ENCODE results near the gene IP6K3.

The IP6K3 gene

DNA sequence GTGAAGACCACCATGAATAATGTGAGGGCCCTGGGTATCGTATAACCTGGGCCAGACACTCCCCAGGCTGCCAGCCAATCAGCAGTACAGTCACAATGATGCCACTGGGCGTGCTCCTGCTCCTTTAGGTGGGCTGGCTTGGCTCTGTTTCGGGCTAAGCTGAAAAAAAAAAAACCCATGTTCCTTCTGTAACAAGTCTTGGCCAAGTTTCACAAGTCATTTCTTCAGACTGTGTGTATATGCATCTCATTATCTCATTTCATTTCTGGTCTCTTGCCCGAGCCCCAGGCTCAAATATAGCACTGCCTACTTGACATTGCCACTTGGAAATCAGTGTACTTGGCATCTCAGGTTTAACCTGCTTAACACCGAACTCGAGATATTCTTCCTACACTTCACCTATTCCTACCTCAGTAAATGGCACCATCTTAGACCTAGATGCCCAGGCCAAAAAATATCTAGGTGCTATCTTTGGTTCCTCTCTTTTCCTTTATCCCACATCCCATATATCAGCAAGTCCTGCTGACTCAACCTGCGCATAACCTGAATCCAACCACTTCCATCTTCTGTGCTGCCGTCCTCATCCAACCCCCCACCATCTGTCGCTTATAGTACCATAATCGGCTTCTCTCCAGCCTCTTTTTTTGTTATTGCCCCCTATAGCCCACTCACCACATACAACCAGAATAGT, 37.0 kb downstream of the IP6K3 start:
- DNase-seq (ENCODE audit: low read depth in 2 of 3, low spot score in 2 of 3) = no peak

GRCh38 chr6:33708516-33709204, 38.0 kb downstream of the IP6K3 start:
- DNase-seq (ENCODE audit: low read depth in 2 of 3, low spot score in 2 of 3) = no peak

DNA sequence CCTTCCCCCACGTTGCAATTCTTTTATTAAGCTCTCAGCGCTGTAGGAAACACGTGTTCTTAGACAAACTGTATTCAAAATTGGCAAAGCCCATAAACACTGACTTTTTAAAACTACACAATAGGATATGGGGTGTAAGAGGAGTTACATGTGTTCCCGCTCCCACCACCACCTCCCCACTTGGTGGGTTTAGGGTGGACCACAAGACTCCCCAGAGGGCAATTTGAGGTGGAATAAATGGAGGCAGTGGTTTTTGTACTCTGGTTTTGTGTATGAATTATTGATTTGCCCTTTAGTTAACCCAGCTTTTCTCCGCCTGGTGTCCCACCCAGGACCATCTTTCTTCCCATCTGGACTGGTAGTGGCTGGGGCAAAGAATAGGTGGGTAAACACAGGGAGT, 38.9 kb downstream of the IP6K3 start:
- DNase-seq (ENCODE audit: low read depth in 2 of 3, low spot score in 2 of 3) = no peak

GRCh38 chr6:33705955-33706725, 40.6 kb downstream of the IP6K3 start:
- no peak for DNase-seq (ENCODE audit: low read depth in 2 of 3, low spot score in 2 of 3)

- no peak for DNase-seq (ENCODE audit: low read depth in 2 of 3, low spot score in 2 of 3)
Observed at GRCh38 chr6:33705268-33705885, 41.3 kb downstream of the IP6K3 start.

DNA sequence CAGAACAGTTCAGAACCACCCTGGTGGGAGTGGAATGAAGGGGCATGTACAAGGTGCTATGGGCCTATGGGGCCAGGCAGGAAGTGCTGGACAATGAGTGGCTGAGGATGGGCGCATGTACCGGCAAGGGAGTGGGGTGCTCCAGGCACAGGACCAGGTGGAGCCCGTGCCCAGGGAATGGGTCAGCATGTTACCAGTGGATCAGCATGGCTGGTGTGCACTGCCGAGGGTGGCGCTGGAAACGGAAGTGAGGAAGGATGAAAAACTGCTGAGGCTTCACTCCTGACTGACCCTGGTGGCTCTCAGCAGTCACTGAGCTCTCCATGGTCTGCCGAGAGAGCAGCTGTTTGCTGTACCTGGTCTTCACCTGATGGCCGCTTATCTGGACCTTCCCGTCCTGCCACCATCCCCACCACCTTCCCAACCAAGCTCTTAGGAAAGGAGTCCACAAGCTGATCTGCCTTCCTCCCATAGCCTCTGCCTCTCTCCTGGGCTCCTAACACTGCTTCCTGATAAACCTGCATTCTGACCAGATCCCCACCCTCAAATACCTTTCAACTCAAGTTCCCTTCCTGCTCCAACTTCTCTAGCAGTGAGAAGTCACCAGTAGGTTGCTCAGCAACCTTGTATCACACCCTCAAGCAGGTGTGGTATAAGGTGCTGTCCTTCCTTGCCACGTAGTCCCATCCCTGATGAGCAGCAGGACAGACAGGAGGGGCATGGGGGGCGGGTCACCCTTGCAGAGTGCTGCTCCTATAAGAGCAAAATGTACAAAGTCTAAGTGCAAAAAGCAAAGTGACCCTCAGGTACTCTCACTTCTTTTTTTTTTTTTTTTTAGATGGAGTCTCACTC, 42.3 kb downstream of the IP6K3 start:
- DNase-seq (ENCODE audit: low read depth in 2 of 3, low spot score in 2 of 3) = no peak

DNA sequence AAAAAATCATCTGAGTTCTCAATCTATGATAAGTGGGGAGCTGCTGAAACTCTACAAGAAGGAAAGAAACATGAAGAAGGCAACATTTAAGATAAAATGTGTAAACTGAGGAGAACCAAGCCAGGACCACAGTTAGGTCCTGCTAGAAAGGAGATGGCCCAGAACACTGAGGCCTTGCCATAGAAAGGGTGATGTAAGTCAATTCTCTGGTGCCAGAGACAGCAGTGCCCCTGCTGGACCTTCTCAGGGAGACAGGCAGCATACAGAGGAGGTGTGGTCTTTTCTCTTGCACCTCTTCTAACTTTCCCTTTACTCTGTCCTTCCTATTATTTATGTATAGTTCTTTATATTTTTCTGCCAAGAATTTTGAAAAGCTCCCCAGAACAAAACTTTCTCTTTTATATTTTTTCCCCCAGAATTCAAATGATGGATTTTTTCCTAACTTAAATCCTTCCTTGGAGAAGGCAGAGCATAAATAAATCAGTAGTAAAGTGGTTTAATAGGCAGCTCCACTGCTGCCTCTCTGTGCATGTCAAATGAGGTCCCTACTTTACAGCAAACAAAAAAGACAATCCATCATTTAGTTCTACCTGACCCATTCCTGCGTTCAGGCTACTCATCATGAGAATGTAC, 44.2 kb downstream of the IP6K3 start:
- DNase-seq (ENCODE audit: low read depth in 2 of 3, low spot score in 2 of 3) = no peak

GRCh38 chr6:33700391-33701050, 46.2 kb downstream of the IP6K3 start:
- DNase-seq (ENCODE audit: low read depth in 2 of 3, low spot score in 2 of 3) = no peak

DNA sequence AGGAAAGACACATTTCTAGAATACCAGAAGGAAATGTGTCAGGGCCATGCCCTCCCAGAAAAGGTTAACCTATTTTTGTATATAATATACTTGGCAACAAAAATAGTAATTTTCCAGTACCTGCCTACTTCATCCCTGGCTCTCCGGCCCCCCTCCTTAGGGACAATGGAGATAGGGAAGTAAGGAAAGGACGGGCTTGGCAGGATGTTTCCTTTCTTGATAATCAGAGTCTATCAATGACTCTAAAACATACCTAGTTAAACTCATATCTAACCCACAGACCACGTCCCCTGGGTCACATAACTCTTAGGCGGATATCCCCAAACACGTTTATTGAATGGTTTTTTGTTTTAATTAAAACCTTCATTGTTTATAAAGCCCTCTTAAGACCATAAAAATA, 47.0 kb downstream of the IP6K3 start:
- DNase-seq (ENCODE audit: low read depth in 2 of 3, low spot score in 2 of 3) = no peak

DNA sequence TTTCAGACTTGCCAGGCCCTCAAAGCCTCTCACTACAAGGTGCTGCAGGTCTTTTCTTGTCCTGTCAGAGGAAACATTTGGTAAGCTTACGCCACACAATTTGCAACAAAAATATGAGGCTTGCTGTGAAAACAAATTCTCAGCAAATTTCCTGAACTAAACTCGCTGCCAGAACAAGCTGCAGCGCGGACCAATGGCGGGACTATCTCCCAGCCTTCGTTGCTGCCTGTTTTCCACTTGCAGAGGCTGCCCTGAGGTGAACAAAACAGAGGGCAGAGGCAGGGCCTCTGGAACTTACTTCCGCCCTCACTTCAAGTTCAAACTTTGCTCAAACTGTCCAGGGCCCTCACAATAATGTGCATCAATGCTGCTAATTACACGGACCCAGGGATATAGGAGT, 47.6 kb downstream of the IP6K3 start:
- no peak for DNase-seq (ENCODE audit: low read depth in 2 of 3, low spot score in 2 of 3)

DNA sequence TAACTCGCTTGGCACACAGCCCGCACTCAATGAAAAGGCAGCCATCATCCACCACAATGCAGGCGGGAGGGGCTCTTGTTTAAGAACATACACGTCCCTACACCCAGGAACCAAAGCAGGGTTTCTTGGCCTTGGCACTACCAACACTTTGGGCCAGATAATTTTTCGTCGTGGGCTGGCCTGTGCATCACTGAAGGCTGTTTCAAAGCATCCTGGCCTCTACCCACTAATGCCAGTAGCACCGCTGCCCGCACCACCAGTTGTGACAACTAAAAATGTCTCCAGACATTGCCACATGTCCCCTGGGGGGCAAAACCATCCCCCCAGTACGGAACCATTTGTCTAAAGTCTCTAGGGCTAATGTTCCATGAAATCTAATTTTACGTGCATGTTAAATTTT, 48.2 kb downstream of the IP6K3 start:
- DNase-seq (ENCODE audit: low read depth in 2 of 3, low spot score in 2 of 3) = no peak

DNA sequence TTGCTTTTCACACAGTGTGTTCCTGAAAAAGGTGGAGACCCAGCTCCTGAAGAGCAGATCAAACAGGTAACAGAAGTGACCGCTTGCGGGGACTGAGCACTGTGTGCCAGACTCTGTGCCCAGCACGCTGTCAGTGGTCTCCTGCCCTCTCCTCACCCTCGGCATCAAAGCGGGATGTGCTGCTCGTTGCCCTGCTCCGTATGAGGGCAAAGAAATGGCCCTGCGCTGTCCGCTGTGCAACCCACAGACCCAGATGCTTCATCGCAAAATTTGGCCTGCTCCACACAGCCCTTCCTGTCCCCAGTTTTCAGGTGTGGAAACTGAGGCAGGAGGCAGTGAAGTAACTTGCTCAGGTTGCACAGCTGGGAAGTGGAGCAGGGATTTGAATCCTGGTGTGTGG, 48.9 kb downstream of the IP6K3 start:
- DNase-seq (ENCODE audit: low read depth in 2 of 3, low spot score in 2 of 3) = no peak

DNA sequence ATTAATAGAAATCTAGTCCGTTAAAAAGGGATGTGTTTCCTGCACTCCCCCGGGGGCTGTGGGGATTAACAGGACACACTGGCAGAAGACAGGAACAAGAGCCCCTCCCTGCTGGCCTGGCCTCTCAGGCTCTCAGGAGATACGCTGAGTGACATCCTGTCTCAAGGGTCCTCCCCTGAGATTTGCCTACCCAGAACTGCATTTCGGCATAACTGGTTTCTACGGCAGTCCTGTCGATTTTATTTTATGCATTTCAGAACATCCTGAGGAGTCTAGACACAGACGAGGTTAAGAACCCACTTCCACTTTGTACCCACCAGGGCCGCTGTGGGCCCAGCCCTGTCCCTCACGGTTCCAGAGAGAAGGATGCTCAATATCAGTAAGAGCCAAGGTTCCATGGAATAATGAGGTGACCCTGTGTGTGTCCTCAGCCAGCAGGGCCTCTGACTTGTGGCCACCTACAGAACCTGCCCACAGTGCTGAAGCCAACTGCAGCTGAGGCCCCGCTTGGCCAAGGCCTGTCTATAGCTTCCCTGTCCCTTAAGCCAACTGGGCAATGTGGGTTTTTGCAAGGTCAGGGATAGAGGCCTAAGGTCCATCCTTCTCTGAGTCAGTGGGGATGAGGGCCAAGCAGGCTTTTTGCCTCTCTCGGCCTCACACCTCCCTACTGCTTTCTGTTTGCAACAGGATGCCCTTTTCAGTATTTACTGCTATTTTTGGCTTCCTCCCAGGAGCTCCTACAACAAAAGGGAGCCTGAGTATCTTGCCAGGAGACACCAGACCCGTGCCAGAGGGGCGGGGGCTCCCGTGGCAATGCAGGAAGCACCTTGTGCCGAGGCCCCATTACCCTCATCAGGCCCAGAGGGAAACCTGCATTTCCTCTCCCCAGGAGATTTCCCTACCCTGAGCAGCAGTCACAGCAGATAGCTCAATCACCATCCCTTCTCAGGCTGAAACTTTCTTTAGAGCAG, 49.9 kb downstream of the IP6K3 start:
- no peak for DNase-seq (ENCODE audit: low read depth in 2 of 3, low spot score in 2 of 3)

- DNase-seq (ENCODE audit: low read depth in 2 of 3, low spot score in 2 of 3) = no peak
Observed at GRCh38 chr6:33696076-33696475, 50.6 kb downstream of the IP6K3 start.

GRCh38 chr6:33695451-33695887, 51.2 kb downstream of the IP6K3 start:
- no peak for DNase-seq (ENCODE audit: low read depth in 2 of 3, low spot score in 2 of 3)

DNA sequence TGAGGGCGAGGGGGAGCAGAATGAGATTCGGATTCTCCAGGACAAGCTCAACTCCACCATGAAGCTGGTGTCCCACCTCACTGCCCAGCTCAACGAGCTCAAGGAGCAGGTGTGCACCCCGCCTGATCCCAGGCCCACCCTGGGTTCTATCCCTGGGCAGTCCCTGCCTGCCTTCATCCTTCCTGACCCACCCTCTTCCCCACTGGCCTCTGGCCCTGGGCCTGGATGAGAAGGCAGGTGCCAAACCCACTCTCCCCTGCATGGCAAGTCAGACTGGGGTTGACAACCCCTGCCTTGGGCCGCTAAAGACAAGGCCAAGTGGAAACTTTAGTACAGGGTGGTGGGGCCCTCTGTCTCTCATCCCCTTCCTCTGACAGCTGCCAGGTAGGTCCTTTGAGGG, 51.7 kb downstream of the IP6K3 start:
- no peak for DNase-seq (ENCODE audit: low read depth in 2 of 3, low spot score in 2 of 3)

DNA sequence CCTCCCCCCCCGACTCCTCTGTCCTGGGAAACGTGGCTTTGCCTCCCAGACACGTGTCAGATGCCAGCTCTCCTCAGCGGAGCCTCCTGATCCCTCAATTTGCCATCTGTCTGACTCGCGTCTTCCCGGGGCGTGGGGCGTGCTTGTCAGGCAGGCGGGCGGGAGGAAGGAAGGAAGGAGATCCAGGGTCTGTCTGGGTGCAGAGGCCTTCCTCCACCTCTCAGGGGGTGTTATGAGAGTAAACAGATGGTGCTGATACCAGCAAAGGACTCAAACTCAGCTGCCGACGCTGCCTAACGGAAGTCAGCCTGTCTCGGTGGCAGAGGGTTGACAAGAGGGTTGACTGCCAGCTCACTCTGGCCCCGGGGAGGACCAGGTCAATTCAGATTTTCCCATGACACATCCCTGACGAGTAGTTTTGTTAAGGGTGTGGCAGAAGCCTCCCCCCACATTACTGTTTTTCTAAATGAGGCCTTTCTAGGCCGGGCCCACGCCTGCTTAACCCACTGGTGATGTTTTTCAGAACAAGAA, 52.2 kb downstream of the IP6K3 start:
- DNase-seq (ENCODE audit: low read depth in 2 of 3, low spot score in 2 of 3) = peak in 2 of 3 experiments; percentile 38 to 51

Measured in activated CD8-positive, alpha-beta memory T cell treated with anti-CD3 and anti-CD28 coated beads for 48 hours (primary cell).